Measurements from ENCODE around the gene RETREG2. TPM values are rescaled to one million over a fixed set of nuclear protein-coding genes. Genes with fewer than 3 reads are reported as not detected.

RETREG2 gene
- total RNA-seq, 1 donor from 2014 or later: 79.6 TPM

Other genes with a start within 250 kb of the RETREG2 start
- gene CDK5R2, start 218.6 kb upstream of the RETREG2 start, total RNA-seq: not detected
- not detected for gene FEV, start 193.1 kb upstream of the RETREG2 start, total RNA-seq
- gene CRYBA2, start 184.9 kb upstream of the RETREG2 start, total RNA-seq: not detected
- not detected for gene CFAP65, start 136.8 kb upstream of the RETREG2 start, total RNA-seq
- not detected for gene IHH, start 117.4 kb upstream of the RETREG2 start, total RNA-seq
- 13.9 TPM for gene NHEJ1, start 17.5 kb upstream of the RETREG2 start, total RNA-seq
- gene SLC23A3, start 8.2 kb upstream of the RETREG2 start, total RNA-seq: 1.6 TPM
- 56.4 TPM for gene CNPPD1, start 1.4 kb upstream of the RETREG2 start, total RNA-seq
- gene ZFAND2B, start 28.5 kb downstream of the RETREG2 start, total RNA-seq: 28.7 TPM
- 36.1 TPM for gene ABCB6, start 40.7 kb downstream of the RETREG2 start, total RNA-seq
- 31.6 TPM for gene ATG9A, start 51.4 kb downstream of the RETREG2 start, total RNA-seq
- gene ANKZF1, start 51.5 kb downstream of the RETREG2 start, total RNA-seq: 73.1 TPM
- gene GLB1L, start 67.2 kb downstream of the RETREG2 start, total RNA-seq: 9.9 TPM
- 32.9 TPM for gene STK16, start 67.2 kb downstream of the RETREG2 start, total RNA-seq
- not detected for gene TUBA4B, start 75.0 kb downstream of the RETREG2 start, total RNA-seq
- 85.1 TPM for gene TUBA4A, start 75.6 kb downstream of the RETREG2 start, total RNA-seq
- 93.6 TPM for gene DNAJB2, start 101.1 kb downstream of the RETREG2 start, total RNA-seq
- gene PTPRN, start 131.1 kb downstream of the RETREG2 start, total RNA-seq: not detected
- gene RESP18, start 154.5 kb downstream of the RETREG2 start, total RNA-seq: not detected
- 86.6 TPM for gene DNPEP, start 209.6 kb downstream of the RETREG2 start, total RNA-seq
- gene DES, start 240.1 kb downstream of the RETREG2 start, total RNA-seq: 1,211 TPM